ENCODE results near the gene ALDH4A1. TPM values are rescaled to one million over a fixed set of nuclear protein-coding genes. Genes with fewer than 3 reads are reported as not detected.
A peak's percentile ranks its signal among the peaks of the same experiment; 100 is the strongest.

The ALDH4A1 gene
- total and polyA plus RNA-seq, 4 donors: 162 to 424 (median 244) TPM

DNA sequence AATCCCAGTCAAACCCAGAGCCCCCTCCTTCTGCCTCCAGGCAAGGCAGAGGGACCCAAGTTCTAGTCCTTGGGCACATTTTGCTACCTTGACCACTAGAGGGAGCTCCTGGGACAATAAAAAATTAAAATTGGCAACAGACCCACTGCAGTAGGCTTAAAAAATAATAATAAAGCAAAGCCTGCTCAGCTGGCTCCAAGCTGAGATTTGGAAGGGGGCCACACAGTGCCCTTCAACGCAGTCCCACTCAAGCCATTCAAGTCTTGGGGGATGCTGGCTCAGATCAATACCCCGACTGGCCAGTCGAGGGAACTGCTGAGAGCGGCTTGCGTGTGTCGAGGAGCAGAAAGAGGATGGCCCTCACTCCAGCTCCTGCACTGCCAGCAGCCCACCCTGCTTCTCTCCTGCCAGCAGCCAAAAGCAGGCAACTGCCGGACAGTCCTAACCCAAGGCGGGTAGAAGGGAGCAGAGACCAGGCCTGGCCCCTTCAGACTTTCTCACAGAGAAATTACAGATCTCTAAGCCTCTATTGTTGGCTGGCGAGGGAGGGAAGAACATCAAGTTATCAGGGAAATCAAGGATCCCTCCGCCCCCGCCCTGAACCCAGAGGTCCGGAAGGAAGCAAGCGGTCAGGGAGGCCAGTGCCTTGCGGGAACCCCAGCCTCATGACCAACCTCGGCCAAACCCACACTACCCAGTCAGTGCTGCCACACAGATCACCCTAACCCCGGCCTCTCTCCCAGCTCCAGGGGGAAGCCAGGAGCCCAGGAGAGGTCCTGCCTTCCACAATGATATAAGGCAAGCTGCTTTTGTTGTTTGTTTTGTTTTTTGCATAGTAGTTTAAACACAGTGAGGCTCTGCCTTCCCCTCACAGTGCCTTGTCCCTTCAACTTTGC is 4.9 kb upstream of the ALDH4A1 start:
- Histone ChIP-seq H3K4me1 (ENCODE audit: control insufficient read depth in 4 of 4, insufficient read depth in 4 of 4, low read length in 3 of 4) (peaks cover 4 to 13% (median 11%) of the 10 kb centered on the region in 4 donors), H3K9me3 (ENCODE audit: control insufficient read depth in 4 of 4, low read length in 3 of 4) (no peaks in the 10 kb centered on the region), H3K4me3 (ENCODE audit: low read depth in 1 of 3, low read length in 3 of 3) (no peak overlapping the region), H3K27me3 (ENCODE audit: control insufficient read depth in 4 of 4, insufficient read depth in 4 of 4, low read length in 3 of 4) (no peaks in the 10 kb centered on the region), H3K27ac (ENCODE audit: low read depth in 1 of 2, low read length in 2 of 2) (peak overlapping the region in 1 of 2 donors; percentile 29), H3K9ac (ENCODE audit: low read depth in 1 of 2, low read length in 2 of 2) (no peak overlapping the region), H3K36me3 (ENCODE audit: control insufficient read depth in 4 of 4, insufficient read depth in 3 of 4, low read depth in 1 of 4, low read length in 3 of 4) (peaks cover 0 to 34% (median 9%) of the 10 kb centered on the region in 4 donors)
- TF ChIP-seq HNF4G (IDR thresholded peaks at IDR 0.05) (no peak), JUND (IDR thresholded peaks at IDR 0.05) (no peak), NR2F2 (IDR thresholded peaks at IDR 0.05) (no peak), YY1 (IDR thresholded peaks at IDR 0.05) (no peak), GABPA (IDR thresholded peaks at IDR 0.05 in 1 of 2, conservative IDR thresholded peaks at IDR 0.05 in 1 of 2) (no peak), FOXA1 (IDR thresholded peaks at IDR 0.05) (no peak), HNF4A (conservative IDR thresholded peaks at IDR 0.05) (peak in 1 of 2 donors; percentile 13), FOXA2 (IDR thresholded peaks at IDR 0.05) (no peak), TAF1 (conservative IDR thresholded peaks at IDR 0.05) (no peak), EGR1 (IDR thresholded peaks at IDR 0.05; ENCODE audit: low read depth in 2 of 2) (no peak), RXRA (IDR thresholded peaks at IDR 0.05) (no peak), RAD21 (IDR thresholded peaks at IDR 0.05) (peak; percentile 84), SP1 (IDR thresholded peaks at IDR 0.05) (no peak)
- TF ChIP-seq, protein P1, sequence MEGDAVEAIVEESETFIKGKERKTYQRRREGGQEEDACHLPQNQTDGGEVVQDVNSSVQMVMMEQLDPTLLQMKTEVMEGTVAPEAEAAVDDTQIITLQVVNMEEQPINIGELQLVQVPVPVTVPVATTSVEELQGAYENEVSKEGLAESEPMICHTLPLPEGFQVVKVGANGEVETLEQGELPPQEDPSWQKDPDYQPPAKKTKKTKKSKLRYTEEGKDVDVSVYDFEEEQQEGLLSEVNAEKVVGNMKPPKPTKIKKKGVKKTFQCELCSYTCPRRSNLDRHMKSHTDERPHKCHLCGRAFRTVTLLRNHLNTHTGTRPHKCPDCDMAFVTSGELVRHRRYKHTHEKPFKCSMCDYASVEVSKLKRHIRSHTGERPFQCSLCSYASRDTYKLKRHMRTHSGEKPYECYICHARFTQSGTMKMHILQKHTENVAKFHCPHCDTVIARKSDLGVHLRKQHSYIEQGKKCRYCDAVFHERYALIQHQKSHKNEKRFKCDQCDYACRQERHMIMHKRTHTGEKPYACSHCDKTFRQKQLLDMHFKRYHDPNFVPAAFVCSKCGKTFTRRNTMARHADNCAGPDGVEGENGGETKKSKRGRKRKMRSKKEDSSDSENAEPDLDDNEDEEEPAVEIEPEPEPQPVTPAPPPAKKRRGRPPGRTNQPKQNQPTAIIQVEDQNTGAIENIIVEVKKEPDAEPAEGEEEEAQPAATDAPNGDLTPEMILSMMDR (IDR thresholded peaks at IDR 0.05; ENCODE audit: low read depth, low read length, missing input control): peak; percentile 65
- TF ChIP-seq, protein P2, sequence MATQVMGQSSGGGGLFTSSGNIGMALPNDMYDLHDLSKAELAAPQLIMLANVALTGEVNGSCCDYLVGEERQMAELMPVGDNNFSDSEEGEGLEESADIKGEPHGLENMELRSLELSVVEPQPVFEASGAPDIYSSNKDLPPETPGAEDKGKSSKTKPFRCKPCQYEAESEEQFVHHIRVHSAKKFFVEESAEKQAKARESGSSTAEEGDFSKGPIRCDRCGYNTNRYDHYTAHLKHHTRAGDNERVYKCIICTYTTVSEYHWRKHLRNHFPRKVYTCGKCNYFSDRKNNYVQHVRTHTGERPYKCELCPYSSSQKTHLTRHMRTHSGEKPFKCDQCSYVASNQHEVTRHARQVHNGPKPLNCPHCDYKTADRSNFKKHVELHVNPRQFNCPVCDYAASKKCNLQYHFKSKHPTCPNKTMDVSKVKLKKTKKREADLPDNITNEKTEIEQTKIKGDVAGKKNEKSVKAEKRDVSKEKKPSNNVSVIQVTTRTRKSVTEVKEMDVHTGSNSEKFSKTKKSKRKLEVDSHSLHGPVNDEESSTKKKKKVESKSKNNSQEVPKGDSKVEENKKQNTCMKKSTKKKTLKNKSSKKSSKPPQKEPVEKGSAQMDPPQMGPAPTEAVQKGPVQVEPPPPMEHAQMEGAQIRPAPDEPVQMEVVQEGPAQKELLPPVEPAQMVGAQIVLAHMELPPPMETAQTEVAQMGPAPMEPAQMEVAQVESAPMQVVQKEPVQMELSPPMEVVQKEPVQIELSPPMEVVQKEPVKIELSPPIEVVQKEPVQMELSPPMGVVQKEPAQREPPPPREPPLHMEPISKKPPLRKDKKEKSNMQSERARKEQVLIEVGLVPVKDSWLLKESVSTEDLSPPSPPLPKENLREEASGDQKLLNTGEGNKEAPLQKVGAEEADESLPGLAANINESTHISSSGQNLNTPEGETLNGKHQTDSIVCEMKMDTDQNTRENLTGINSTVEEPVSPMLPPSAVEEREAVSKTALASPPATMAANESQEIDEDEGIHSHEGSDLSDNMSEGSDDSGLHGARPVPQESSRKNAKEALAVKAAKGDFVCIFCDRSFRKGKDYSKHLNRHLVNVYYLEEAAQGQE (IDR thresholded peaks at IDR 0.05): no peak
- TF ChIP-seq, protein P3, sequence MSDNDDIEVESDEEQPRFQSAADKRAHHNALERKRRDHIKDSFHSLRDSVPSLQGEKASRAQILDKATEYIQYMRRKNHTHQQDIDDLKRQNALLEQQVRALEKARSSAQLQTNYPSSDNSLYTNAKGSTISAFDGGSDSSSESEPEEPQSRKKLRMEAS (IDR thresholded peaks at IDR 0.05): no peak
- TF ChIP-seq, protein P4, sequence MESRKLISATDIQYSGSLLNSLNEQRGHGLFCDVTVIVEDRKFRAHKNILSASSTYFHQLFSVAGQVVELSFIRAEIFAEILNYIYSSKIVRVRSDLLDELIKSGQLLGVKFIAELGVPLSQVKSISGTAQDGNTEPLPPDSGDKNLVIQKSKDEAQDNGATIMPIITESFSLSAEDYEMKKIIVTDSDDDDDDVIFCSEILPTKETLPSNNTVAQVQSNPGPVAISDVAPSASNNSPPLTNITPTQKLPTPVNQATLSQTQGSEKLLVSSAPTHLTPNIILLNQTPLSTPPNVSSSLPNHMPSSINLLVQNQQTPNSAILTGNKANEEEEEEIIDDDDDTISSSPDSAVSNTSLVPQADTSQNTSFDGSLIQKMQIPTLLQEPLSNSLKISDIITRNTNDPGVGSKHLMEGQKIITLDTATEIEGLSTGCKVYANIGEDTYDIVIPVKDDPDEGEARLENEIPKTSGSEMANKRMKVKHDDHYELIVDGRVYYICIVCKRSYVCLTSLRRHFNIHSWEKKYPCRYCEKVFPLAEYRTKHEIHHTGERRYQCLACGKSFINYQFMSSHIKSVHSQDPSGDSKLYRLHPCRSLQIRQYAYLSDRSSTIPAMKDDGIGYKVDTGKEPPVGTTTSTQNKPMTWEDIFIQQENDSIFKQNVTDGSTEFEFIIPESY (IDR thresholded peaks at IDR 0.05): no peak
- TF ChIP-seq, protein P5, sequence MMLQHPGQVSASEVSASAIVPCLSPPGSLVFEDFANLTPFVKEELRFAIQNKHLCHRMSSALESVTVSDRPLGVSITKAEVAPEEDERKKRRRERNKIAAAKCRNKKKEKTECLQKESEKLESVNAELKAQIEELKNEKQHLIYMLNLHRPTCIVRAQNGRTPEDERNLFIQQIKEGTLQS (IDR thresholded peaks at IDR 0.05): no peak
- DNase-seq (ENCODE audit: low spot score): peak; percentile 59
- WGBS: 55% methylated on average over 16 of the region's 16 CpGs

Measured in liver (tissue), 9 donors.